Measurements from ENCODE around the gene SMKR1.

DNA sequence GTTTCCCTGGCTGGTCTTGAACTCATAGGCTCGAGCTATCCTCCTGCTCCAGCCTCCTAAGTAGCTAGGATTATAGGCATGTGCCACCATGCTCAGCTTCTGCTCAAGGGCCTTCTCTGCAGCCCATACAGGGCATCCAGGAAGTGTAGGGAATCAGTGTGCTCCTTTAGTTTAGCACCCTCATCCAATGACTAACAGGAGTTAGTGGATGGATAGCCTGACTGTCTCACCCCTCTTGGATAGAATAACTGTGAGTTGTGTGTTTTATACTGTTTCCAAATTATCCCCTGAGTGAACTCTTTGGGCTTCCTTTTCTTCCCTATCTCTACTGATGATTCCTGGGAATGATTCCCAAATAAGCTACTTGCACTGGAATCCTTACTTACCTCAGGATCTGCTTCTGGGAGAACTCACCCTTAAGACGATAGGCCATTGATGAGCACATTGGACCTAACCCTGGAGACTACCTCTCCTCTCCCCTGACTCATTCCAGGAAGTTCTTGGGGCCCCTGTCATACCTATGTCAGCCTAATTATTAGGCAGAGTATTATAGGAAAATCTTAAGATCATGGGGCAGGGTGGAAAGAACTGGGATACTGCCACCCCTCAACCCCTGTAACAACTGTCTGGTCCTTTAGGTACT is 49.6 kb upstream of the SMKR1 start:
- TF ChIP-seq, protein P1, sequence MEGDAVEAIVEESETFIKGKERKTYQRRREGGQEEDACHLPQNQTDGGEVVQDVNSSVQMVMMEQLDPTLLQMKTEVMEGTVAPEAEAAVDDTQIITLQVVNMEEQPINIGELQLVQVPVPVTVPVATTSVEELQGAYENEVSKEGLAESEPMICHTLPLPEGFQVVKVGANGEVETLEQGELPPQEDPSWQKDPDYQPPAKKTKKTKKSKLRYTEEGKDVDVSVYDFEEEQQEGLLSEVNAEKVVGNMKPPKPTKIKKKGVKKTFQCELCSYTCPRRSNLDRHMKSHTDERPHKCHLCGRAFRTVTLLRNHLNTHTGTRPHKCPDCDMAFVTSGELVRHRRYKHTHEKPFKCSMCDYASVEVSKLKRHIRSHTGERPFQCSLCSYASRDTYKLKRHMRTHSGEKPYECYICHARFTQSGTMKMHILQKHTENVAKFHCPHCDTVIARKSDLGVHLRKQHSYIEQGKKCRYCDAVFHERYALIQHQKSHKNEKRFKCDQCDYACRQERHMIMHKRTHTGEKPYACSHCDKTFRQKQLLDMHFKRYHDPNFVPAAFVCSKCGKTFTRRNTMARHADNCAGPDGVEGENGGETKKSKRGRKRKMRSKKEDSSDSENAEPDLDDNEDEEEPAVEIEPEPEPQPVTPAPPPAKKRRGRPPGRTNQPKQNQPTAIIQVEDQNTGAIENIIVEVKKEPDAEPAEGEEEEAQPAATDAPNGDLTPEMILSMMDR (conservative IDR thresholded peaks at IDR 0.05; ENCODE audit: low read length), result no peak
- no peak for TF ChIP-seq EZH2phosphoT487 (IDR thresholded peaks at IDR 0.05; ENCODE audit: borderline replicate concordance)

All from Loucy (cell line).